Myometrial cell (primary cell): ENCODE measurements around the gene STIP1. TPM values are rescaled to one million over a fixed set of nuclear protein-coding genes. Genes with fewer than 3 reads are reported as not detected.

Experiments used
- total RNA-seq: library from RNA; depleted of rRNA; stranded (reverse); fragments of >200 nt; gene quantifications from 2 replicates; pipeline ENCODE4 v1.2.3, GENCODE V29; 2015

The STIP1 gene
- 162 and 197 TPM in 2 replicates for total RNA-seq

DNA sequence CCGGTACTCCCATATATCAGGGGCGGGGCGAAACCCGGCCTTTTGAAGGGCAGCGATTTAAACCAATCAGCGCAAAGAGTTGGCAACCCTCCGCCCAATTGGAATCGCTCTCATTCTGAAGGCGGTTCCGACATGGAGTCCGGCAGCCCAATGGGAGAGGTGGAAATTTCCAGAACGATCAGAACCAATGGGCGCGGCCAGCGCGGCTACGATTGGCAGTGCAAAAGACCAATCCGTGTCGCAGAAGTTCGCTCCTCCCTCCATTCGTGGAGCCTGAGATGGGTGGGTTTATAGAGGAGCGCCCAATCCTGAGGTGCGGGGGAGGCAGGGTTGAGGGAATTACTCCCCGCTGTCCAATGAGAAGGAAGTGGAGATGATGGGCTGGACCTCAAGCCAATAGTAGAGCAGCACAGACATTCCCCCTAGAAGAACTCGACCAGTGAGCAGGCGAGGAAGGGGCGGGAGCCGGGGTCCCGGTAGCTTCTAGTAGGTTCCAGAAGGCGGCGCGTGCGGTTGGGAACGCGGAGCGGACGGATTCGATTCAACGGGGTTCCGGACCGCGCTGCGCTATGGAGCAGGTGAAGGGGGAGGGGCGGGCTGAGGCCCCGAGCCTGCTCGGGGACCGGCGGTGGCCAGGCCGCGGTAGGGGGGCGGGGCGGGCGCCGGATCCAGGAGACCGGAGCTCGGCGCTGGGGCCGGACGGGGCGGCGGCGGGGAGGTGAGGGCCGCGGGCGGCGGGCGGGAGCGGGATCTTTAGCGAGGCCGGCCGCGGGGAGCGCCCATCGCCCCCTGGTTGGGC is at the start of gene STIP1:
Gene STIP1 (plus strand): TSS at position 479 of the 799 bp plus-strand sequence. CDS start 91 bp downstream, at position 570.

DNA sequence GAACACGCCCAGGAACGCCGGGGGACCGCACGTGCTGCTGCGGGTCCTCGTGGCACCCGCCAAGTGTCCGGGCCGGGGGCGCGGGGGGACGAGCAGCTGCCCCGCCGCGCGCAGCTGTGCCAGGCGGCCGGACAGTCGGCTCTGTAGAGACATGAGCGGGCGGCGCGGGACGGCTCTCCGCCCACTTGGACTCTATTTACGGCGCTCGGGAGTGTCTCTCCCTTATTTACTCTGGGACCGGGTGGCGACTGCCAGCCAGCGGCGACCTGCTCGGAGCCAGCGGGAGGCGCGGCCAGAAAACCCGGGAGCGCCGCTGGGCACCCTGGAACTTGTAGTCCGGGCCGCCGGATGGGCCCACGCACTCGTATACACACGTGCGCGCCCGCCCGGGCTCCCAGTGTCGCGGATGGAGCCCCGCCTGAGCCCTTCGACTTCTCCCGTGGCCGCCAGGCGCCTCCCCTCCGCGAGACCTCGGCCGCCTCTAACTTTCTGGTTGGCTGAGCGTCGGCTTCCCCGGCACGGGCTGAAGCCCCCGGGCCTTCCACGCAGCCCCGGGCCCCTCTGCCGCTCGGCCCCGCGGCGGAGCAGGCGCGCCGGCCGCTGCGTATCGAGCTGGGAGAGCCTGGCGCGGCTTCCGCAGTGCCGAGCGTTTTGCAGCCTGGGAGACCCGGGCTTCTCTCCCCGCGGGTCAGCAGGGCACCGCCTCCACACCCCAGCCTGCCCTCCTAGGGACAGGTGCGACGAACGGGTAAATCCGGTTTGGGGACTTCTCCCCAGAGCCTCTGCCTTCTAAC is 19.9 kb upstream of the STIP1 start, which contains the start of gene MACROD1:
Gene MACROD1 (minus strand): TSS at position 272 of the 794 bp plus-strand sequence. CDS start 119 bp downstream, at position 153.

DNA sequence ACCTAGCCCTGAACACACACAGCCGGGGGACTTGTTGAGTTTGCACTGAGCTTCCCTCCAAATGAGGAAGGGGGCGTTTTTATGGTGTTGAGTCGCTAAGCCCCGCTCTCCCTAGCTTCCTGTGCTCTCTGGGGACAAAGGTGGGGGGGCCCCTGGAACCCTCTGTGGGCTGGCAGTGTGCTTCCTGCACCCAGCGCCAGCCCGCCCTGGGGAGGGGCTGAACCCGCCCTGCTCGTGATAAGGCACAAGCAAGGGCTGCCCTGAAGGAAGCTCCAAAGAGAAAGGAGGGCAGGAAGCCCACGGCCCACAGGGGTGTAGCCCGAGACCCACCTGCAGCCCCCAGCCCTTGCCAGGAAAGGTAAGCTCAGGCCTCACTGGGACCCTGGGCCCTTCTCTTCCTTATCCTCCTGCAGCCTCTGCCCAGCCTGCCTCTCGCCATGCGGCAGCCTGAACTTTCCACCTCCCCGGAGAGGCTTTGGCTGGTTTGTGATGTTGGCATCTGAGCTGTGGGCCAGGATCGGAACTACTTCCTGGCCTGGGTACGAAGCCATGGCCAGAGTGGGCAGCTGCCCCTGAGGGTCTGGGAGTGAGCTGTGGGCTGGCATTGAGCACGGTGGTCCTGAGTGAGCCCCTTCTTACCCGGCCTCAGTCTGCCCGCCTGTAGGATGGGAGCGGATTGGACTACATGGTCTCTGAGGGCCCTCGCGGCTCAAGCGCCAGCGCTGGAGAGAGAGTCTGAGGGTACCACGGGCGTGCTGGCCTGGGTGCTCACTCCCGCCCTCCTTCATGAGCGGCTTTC is 20.7 kb downstream of the STIP1 start, which contains the start of gene FERMT3:
Gene FERMT3 (plus strand): TSS at position 265 of the 799 bp plus-strand sequence. CDS start 644 bp downstream, outside the sequence.

DNA sequence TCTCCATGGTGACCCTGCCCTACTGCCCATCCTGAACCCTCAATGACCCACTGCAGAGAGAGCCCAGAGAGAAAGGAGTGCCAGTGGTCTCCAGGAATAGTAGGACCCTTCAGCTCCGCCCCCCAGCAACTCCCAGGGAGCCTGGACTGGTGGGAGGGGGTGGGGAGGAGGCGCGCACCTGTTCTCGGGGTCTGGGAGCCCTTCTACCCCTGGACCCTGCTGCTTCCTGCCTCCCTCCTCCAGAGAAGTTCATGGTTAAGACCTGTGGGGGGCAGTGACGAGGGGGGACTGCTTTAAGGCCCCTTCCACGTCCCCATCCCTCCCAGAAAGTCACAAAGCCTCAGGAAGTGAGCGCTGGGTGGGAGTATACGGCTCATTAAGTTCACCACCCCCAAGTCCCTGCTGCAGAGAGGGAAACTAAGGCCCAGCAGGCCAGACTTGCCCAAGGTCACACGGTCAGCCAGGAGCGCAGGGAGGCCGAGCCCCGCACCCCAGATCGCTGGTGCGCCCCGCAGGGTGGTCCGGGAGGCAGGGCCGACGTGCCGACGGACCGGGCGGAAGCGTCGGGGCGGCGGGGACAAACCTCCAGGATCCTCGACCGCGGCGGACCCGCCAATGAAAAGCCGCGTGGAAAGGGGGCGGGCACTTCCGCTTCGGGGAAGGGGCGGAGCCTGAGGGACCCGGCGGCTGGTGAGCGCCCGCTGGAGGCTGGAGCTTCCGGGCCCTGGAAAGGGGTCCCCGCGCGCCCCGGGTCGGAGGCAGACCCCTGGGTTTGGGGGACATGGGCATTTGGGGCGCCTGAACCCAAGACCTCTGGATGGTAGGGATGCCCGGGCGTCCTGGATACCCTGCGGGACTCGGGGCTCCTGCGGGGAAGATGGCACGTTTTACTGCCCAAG is 39.9 kb downstream of the STIP1 start, which contains the start of the genes NUDT22 and TRPT1:
Gene NUDT22 (plus strand): TSS at position 667 of the 899 bp plus-strand sequence. CDS start 379 bp downstream, outside the sequence.
Gene TRPT1 (minus strand): TSS at position 579 of the 899 bp plus-strand sequence. CDS start 326 bp downstream, at position 253.

DNA sequence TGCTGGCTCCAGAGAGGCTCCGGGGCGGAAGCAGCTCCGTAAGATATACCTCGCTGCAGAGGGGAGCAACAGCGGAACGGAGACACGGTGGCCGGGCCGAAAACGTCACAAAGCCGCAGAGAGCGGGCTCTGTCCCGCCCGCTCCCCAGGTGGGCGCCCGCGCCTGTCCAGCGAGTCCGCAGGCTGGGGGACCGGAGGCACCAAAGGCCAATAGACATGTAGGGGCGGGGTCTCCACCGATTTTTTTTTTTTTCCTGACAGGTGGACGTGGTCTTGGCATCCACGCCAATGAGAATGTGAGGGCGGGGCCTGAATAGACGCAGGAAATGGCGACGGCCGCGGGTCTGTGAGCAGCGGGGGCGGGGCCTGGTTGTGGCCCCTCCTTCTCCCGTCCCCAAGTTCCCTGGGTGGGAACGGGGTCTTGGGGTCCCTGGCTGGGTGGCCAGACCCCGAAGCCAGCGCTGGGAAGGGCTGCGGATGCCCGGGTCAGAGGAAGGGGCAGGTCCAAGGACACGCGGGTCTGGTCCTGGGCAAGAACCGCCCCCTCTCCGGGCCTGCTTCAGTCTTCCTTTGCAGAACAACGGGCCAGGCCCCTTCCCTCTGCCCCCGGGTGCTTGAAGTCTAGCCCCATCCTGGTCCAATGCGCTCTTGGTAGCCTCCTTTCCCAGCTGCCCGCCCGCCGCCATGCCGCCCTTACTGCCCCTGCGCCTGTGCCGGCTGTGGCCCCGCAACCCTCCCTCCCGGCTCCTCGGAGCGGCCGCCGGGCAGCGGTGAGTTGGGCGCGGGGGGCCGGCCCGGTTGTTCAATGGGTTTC is 44.4 kb downstream of the STIP1 start, which contains the start of gene DNAJC4:
Gene DNAJC4 (plus strand): TSS at position 378 of the 814 bp plus-strand sequence. CDS start 307 bp downstream, at position 685.

DNA sequence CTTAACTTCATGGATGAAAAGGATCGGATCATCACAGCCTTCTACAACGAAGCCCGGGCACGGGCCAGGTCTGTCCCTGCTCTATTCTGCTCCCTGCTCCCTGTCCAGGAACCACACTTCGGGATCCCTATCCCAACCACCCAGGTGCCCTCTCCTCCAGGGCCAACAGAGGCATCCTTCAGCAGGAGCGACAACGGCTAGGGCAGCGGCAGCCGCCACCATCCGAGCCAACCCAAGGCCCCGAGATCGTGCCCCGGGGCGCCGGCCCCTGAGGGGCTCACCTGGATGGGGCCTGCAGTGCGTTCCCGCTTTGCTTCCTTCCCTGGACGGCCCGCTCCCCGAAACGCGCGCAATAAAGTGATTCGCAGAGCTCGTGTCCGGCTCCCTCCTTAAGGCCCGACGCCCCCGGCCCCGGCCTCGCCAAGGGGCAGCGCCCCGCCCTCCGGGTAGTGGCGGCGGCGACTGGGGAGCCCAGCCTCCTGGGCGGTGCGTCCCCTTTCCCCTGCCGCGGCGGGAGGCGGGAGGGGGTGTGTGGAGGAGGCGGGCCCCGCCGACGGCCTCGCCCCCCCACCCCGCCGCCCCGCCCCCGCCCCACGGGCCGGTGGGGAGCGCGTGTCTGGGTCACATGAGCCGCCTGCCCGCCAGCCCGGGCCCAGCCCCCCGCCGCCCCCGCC is 48.1 kb downstream of the STIP1 start, which contains the start of gene VEGFB:
Gene VEGFB (plus strand): TSS at position 672 of the 674 bp plus-strand sequence. CDS start 250 bp downstream, outside the sequence.

DNA sequence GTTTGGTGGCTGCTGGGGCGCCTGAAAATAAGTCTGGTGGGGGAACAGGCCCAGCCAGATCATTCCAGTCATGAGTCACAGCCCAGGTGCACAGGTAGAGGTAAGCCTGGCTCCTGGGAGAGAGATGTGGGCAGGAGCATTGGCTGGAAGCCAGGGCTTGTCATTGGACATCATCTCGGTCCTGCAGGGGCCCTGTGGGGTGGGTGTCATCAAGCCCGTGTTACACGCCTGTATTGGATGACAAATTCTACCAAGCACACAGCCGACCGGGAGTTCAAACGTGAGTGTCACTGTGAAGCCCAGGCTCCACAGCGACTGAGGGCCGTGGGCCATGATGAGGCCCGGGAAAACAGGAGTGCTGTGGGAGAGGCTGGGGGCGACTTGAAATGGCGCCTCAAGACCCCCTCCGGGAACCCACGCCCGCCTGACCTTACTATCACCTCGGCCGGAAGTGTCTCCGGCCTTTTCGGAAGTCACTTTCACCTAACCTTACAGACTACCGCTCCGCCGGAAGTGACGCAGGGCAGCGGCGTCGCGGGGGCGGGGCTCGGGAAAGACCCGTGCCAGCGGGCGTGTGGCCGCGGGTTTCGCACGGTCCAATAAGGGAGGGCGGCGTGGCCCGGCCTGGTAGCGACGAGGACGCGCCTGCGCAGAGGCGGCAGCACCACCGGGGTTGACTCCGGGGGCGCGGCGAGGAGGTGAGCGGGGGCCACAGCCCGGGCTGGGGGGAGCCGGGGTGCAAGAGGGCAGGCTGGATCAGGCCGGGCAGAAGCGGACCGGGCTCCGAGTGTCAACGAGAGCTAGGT is 54.7 kb downstream of the STIP1 start, which contains the start of gene FKBP2:
Gene FKBP2 (plus strand): TSS at position 661 of the 806 bp plus-strand sequence. CDS start 1,293 bp downstream, outside the sequence.

DNA sequence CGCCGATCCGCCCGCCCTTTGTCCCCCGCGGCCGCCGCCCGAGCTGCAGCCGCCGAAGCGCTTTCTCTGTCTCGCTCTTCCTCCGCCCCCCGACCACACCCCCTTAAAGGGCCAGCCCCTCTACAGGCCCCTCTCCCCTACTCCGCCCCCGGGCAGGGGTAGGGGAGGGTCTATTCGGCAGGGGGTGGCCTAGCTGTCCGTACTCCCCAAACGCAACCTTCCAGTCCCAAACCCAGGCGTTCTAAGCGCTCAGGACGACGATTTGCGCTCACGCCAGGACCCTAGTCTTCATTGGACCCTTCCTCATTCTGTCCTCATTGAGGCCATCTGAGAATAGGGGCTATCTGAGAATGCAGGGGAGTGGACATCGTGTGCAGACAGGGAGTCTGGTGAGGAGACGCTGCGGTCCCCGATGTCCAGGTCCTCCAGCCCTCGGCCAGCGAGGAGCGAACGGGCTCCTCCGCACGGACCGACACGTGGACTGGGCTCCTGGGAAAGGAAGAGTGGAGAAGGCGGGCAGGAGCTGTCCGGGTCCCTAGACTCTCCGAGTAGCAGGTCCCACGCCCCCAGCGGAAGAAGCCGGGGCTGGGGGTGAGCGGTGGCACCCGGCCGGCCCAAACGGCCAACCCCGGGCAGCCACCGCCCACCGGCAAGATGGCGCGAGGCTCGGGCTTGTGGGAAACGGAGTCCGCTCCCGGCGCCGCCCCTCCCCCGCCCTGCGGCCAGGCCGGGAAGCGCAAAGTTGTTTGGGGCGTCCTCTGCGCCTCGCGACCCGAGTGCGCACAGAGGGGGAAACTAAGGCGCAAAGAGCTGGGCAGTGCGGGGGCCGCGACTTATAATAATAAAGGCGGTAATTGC is 61.1 kb downstream of the STIP1 start, which contains the start of gene PPP1R14B:
Gene PPP1R14B (minus strand): TSS at position 73 of the 858 bp plus-strand sequence. CDS start 270 bp downstream, outside the sequence.

DNA sequence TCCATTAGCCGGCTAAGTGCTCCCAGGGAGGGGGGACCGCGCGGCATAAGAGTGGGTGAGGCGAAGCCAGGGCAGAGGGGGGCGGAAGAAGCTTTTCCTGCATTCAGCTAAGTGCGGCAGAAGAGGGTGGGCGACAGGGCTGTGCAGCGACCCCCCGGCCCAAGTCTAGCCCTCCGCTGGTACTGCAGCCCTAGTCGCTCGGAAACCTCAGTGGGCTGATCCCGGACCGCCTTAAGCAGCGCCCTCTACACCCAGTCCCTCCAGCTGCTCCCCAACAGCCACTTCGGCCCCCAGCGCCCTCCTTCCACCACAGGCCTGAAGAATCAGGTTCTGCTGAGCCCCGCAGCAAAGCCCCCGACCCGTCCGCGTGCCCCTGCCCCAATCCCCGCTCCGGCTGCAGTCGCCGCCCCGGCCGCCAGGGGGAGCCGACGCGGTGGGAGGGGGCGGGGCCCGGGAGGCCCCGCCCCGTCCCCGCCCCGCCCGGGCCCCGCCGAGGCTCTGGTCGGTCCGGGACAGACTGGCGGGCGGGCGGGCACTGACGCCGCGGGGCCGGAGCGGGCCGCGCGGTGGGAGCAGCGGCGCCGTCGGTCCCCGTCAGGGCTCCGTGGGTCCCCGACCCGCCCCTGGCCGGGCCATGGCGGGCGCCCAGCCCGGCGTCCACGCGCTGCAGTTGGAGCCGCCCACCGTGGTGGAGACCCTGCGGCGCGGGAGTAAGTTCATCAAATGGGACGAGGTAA is 65.2 kb downstream of the STIP1 start, which contains the start of gene PLCB3:
Gene PLCB3 (plus strand): TSS at position 515 of the 737 bp plus-strand sequence. CDS start 120 bp downstream, at position 635.

Other genes with a start within 250 kb of the STIP1 start
- 7.2 and 17.5 TPM in 2 replicates for gene NAA40, start 247.2 kb upstream of the STIP1 start, total RNA-seq
- gene COX8A, start 211.6 kb upstream of the STIP1 start, total RNA-seq: 673 and 820 TPM in 2 replicates
- gene OTUB1, start 199.7 kb upstream of the STIP1 start, total RNA-seq: 111 and 116 TPM in 2 replicates
- under 0.01 TPM in 1 of 2 replicates, not detected in the other for gene FLRT1, start 150.2 kb upstream of the STIP1 start, total RNA-seq
- gene MACROD1, start 20.1 kb upstream of the STIP1 start, total RNA-seq: 9.5 and 11.9 TPM in 2 replicates
- gene FERMT3, start 20.6 kb downstream of the STIP1 start, total RNA-seq: 6.7 and 7.2 TPM in 2 replicates
- gene TRPT1, start 40.0 kb downstream of the STIP1 start, total RNA-seq: 53.6 and 65.7 TPM in 2 replicates
- gene NUDT22, start 40.1 kb downstream of the STIP1 start, total RNA-seq: 82.2 and 116 TPM in 2 replicates
- 9.2 and 10.7 TPM in 2 replicates for gene DNAJC4, start 44.4 kb downstream of the STIP1 start, total RNA-seq
- 25.0 and 29.7 TPM in 2 replicates for gene VEGFB, start 48.4 kb downstream of the STIP1 start, total RNA-seq
- gene FKBP2, start 54.9 kb downstream of the STIP1 start, total RNA-seq: 89.9 and 101 TPM in 2 replicates
- 249 and 269 TPM in 2 replicates for gene PPP1R14B, start 60.8 kb downstream of the STIP1 start, total RNA-seq
- gene PLCB3, start 65.4 kb downstream of the STIP1 start, total RNA-seq: 39.7 and 44.1 TPM in 2 replicates
- 77.8 and 124 TPM in 2 replicates for gene BAD, start 98.5 kb downstream of the STIP1 start, total RNA-seq
- gene GPR137, start 99.7 kb downstream of the STIP1 start, total RNA-seq: 9.9 and 23.9 TPM in 2 replicates
- 0.35 TPM in 1 of 2 replicates, not detected in the other for gene KCNK4, start 105.1 kb downstream of the STIP1 start, total RNA-seq
- not detected in 2 replicates for gene CATSPERZ, start 114.2 kb downstream of the STIP1 start, total RNA-seq
- 21.0 and 31.5 TPM in 2 replicates for gene ESRRA, start 119.4 kb downstream of the STIP1 start, total RNA-seq
- gene TRMT112, start 131.4 kb downstream of the STIP1 start, total RNA-seq: 360 and 392 TPM in 2 replicates
- gene PRDX5, start 131.9 kb downstream of the STIP1 start, total RNA-seq: 405 and 406 TPM in 2 replicates
- gene CCDC88B, start 154.0 kb downstream of the STIP1 start, total RNA-seq: 1.2 and 5.5 TPM in 2 replicates
- gene RPS6KA4, start 173.0 kb downstream of the STIP1 start, total RNA-seq: 60.1 and 60.8 TPM in 2 replicates